ENCODE measurements around the gene RIMS3.

The RIMS3 gene

GRCh38 chr1:40691538-40692428 is 26.3 kb upstream of the RIMS3 start, which contains the start of gene NFYC:
Gene NFYC, plus strand, starts transcription at chr1:40691704. Its CDS starts 47,140 bp downstream, at chr1:40738844.
- peak; percentile 97 for DNase-seq (ENCODE audit: low spot score)

- no peak for DNase-seq (ENCODE audit: low spot score)
Observed at GRCh38 chr1:40690771-40691537, 25.5 kb upstream of the RIMS3 start.

DNA sequence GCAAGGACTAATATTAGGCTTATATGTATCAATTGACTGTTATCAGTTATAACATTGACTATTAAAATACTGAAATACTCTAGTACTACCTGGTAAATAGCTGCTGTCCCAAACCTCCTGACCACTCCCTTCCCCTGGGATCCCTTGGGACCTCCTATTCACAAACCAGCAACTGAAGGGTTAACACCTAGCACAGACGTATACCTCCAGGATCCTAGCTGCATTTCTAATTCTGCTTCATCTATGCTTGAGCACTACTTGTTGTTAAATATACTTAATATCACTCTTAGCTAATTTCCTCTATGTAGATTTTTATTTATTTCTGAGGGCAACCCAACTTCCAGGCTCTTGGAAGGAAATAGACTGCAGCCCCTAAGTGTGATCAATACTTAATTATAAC is 24.3 kb upstream of the RIMS3 start:
- DNase-seq (ENCODE audit: low spot score): no peak

DNA sequence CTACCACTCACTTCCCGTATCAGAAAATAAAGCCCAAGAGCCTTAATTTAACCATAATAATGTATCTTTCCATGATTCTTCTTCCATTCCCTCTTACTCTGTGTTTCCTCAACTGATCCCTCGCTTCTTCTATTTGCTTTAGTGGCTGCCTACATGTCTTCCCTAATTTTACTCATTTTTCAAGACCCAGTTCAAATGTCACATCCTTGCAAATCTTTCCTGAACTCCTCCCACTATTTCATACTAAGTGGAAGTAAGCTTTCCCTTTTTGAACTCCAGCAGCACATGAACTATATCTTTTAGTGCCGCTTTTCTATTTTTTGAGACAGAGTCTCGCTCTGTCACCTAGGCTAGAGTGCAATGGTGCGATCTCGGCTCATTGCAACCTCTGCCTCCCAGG is 22.2 kb upstream of the RIMS3 start:
- DNase-seq (ENCODE audit: low spot score): no peak

- no peak for DNase-seq (ENCODE audit: low spot score)
Observed at GRCh38 chr1:40687059-40687458, 21.6 kb upstream of the RIMS3 start.

GRCh38 chr1:40684669-40685068 is 19.2 kb upstream of the RIMS3 start:
- DNase-seq (ENCODE audit: low spot score): no peak

- DNase-seq (ENCODE audit: low spot score): no peak
Observed at GRCh38 chr1:40679165-40679953, 13.9 kb upstream of the RIMS3 start.

- no peak for DNase-seq (ENCODE audit: low spot score)
Observed at GRCh38 chr1:40676501-40676900, 11.0 kb upstream of the RIMS3 start.

DNA sequence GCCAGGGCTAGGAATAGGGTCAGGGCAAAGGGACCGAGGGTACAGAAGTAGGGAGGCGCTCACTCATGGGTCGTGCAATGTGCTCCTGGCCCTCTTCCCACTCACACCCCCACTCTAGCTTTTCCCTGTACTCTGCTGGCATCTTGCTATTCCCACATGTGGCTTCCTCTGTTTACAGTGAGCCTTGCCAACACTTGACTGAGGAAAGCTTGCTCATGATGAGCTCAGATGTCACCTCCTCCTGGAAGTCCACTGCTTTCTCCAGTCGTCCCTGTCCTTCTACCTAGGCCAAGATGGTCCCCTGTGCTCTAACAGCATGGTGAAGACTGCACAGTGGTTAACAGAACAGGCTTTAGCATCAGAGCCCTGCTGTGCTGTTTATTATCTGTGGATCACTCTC is 8.0 kb upstream of the RIMS3 start:
- DNase-seq (ENCODE audit: low spot score): no peak

DNA sequence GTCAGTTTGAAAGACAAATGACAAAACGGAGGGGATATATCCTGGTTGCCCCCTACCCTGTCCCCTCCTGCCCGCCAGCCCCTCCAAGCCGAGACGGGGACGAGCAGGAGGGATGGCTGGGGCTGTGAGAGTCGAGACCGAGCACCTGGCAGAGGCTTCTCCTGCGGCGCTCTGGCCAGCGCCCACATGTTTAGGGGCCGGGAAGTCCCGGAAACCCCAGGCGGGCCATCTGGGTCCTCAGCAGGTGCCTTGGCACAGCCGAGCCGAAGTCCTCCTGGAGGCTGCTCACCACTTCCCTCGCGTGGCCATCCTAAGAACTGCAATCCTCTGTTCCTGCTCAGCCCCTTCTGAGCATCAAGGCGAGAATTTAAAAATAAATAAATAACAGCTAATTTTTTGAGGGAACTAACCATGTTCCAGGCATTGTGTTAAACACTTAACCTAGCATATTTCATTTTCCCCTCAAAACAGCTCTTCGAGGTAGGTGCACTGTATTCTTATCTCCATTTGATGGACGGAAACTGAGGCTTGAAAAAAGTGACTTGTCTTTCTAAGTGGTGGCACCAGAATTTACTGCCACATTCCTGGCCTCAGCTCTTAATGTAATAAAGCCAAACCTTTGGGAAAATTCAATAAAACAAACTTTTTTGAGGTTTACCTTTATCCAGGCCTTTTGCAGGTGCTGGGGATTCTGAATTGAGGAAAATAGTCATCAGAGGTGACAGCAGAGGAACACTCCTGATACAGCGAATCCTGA is 3.5 kb upstream of the RIMS3 start:
- peak; percentile 80 for DNase-seq (ENCODE audit: low spot score)

DNA sequence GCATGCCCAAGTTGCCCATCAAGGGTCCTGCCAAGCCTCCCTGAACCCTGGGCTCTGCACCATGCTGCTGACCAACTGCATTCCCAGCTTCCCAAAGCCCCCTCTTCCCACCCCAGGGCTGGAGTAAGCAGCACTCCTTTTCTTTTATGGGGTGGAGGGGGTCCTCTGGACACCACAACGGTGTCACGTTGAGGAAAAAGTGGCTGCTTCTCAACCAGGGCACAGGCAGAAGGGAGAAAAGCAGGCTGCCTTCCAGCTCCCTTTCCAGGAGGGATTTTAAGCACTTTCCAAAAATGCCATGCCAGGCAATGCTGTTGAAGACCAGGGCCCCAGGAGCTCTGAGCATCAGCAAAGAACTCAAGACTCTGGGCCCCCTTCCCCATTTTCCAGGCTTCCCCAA is 691 bp downstream of the RIMS3 start:
- DNase-seq (ENCODE audit: low spot score): no peak

DNA sequence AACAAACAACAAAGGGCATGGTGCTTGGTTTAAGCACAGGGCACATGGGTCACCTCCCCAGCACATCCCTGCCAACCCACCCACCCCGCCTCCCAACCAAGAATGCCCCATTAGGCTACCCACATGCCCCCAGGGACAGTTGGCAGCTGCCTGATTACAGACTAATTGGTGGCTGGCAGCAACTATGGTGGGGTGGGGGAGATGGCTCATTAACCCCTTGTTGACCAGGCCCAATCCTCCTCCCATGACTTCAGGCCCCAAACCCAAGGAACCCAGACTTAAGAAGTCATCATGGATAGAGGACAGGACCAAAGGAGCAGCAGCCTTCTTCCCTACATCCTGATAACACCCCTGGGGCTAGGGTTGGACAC is 1.3 kb downstream of the RIMS3 start:
- DNase-seq (ENCODE audit: low spot score): no peak

DNA sequence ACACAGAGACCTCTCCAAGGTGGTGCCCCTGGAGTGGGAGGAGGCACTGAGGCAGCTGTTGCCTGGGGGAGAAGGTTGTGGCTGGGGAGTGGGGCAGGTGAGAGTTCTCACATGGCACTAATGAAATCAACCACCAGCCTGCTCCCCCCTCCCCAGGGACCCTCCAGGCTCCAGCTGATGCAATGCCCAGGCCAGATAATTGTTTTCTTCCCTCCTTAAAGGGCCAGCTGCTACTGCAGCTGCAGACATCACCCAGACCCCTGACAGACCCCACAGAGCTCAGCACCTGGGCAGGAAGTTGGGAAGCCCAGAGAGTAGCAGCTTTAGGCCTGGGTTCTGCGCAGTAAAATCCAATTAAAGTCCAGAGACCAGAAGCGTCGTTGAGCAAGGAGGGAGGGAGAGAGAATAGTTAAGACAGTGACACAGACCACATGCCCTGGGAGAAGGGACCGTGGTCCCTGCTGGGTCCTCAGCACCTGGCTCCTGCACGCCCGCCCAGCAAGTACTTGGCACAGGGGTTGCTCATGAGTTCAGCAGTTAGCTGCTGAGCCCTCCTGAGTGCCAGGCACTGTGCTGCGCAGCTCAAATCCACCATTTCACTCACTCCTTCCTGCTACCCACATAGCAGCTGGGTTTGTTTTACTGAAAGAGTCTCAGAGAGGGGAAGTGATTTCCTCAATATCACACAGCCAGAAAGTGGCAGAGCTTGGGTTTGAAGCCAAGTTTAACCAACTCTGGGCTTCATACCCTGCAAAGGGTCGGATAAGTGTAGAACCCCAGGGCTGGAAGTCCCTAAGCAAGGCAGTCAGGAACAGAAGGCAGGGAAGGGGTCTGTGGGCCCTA is 1.9 kb downstream of the RIMS3 start:
- DNase-seq (ENCODE audit: low spot score): no peak

GRCh38 chr1:40662864-40663263 is 2.6 kb downstream of the RIMS3 start:
- no peak for DNase-seq (ENCODE audit: low spot score)

- DNase-seq (ENCODE audit: low spot score): no peak
Observed at GRCh38 chr1:40662151-40662550, 3.3 kb downstream of the RIMS3 start.

- no peak for DNase-seq (ENCODE audit: low spot score)
Observed at GRCh38 chr1:40661678-40662077, 3.8 kb downstream of the RIMS3 start.

DNA sequence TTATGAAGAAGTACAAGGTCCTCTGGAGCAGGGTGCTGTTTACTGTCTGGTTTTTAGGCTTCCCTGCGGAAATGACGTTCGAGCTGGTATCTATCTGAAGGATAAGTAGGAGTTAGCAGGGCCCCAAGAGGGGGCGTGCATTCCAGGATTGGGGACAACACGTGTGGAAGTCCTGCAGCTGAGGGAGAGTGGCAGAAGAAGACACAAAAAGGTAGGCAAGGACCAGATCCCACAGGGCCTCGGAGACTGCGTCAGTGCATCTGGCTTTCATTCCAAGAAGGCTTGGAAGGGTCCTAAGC is 5.9 kb downstream of the RIMS3 start:
- DNase-seq (ENCODE audit: low spot score): no peak

DNA sequence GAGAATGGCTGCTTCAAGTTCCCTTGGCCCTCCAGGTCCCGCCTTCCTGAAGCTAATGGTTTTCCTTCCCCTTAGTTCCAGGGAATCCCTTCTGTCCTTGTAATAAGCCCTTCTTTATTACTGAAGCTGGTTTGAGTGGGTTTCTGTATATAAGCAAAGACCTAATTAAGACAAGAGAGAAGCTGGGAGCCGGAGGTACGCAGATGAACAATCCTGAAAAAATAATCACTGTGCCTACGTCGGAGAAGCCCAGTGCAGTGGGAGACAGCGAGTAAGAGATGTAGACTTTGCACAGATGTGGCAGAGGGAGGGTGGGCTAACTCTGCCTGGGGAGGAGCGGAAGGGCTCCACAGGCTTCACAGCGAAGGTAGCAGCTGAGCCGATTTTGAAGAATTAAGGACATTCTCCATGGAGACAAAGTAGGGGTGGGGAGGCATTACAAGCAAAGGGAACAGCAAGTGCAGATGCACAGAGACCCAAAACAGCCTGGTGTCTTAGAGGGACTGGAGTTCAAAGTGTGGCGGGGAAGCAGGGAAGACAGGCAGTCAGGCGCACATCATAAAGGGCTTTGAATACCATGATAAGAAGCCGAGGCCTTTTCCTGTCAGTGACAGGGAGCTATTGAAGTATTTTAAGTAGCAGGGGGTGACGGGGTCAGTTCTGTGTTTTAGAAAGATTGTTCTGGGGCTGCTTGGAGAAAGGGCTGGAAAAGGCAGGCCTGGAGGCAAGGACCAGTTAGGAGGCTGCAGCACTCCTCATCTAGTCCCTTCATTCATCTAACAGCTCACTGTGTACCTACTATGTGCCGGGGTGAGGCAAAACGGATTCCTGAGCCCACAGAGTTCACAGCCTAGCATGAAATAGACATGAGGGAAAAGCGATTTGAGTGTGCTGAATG is 6.5 kb downstream of the RIMS3 start:
- DNase-seq (ENCODE audit: low spot score): no peak

DNA sequence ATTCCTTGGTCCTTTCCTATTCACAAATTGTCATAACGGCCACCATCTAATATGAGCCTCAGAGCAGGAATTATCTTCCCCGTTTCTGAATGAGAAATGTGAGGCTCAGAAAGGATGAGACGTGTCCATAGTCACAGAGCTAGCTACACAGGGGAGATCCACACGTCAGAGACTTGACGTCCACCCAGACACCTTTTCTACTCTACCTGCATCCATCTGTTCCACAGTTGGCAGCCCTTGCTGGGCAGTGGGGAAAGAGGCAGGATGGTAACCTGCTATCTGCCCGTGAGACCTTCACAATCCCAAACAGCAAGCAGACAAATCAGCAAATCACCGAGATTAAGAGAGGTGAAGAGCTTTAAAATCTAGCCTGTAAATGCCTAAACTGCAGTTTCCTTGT is 8.4 kb downstream of the RIMS3 start:
- no peak for DNase-seq (ENCODE audit: low spot score)
